NCI-H2171 treated with DMSO at 0.1 percent for 48 hours (cell line): ENCODE data around the gene MTURN.
"Not testable (repeated sequence)": the region's sequence is repeated elsewhere in the genome, so short reads cannot be mapped to it uniquely, and the experiment has no call there.

ENCODE experiments used
- DNase-seq: peaks from one replicate; lab custom pipeline; 2025; lab: John Stamatoyannopoulos, UW

The MTURN gene

GRCh38 chr7:30134611-30135300, at the start of gene MTURN:
Gene MTURN, plus strand, starts transcription at chr7:30134986. Its CDS starts 151 bp downstream, at chr7:30135137.
- DNase-seq = peak; percentile 76

- DNase-seq = no peak
Measured at GRCh38 chr7:30086529-30086928, 48.3 kb upstream of the MTURN start.

- DNase-seq = no peak
Measured at GRCh38 chr7:30087371-30087770, 47.4 kb upstream of the MTURN start.

- no peak for DNase-seq
Measured at GRCh38 chr7:30088362-30088761, 46.4 kb upstream of the MTURN start.

GRCh38 chr7:30090111-30090510, 44.7 kb upstream of the MTURN start:
- DNase-seq = no peak

GRCh38 chr7:30091491-30091912, 43.3 kb upstream of the MTURN start:
- DNase-seq = no peak

- no peak for DNase-seq
Measured at GRCh38 chr7:30091987-30092386, 42.8 kb upstream of the MTURN start.

GRCh38 chr7:30093420-30093952, 41.3 kb upstream of the MTURN start:
- DNase-seq = no peak

- not testable (repeated sequence) for DNase-seq
Measured at GRCh38 chr7:30098599-30098998, 36.2 kb upstream of the MTURN start.

- no peak for DNase-seq
Measured at GRCh38 chr7:30102281-30102680, 32.5 kb upstream of the MTURN start.

GRCh38 chr7:30104157-30104556, 30.6 kb upstream of the MTURN start:
- DNase-seq = no peak

GRCh38 chr7:30112103-30112713, 22.6 kb upstream of the MTURN start:
- DNase-seq = no peak

GRCh38 chr7:30113144-30113543, 21.6 kb upstream of the MTURN start:
- no peak for DNase-seq

- no peak for DNase-seq
Measured at GRCh38 chr7:30114536-30115238, 20.1 kb upstream of the MTURN start.

GRCh38 chr7:30115709-30116297, 19.0 kb upstream of the MTURN start:
- DNase-seq = no peak

- DNase-seq = peak; percentile 8
Measured at GRCh38 chr7:30116771-30117170, 18.0 kb upstream of the MTURN start.

- DNase-seq = no peak
Measured at GRCh38 chr7:30117896-30118295, 16.9 kb upstream of the MTURN start.

- DNase-seq = no peak
Measured at GRCh38 chr7:30119890-30120577, 14.8 kb upstream of the MTURN start.

- no peak for DNase-seq
Measured at GRCh38 chr7:30133736-30134610, 813 bp upstream of the MTURN start.

- peak; percentile 46 for DNase-seq
Measured at GRCh38 chr7:30135301-30136116, 723 bp downstream of the MTURN start.
